ENCODE results near the gene CCR2.

CCR2 gene

DNA sequence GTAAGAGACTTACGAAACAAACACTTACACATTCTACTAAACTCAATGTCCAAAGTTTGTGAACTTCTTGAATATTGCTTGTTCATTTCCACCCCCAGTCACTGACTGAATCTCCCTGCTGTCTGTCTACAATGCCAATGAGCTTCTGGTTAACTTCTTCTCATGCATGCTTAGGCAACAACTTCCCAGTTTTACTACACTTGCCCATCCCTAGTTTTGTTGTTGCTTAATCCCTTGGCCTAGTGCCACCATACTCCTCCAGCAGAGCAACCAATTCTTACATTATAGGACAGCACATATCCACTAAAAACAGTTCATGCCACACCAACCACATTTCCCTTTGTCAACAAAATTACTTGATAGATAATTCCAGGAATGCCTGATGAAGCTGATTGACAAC is 40.9 kb upstream of the CCR2 start:
- TF ChIP-seq HIC1 (tag by site-specific recombination; IDR thresholded peaks at IDR 0.05) (no peak), ZNF701 (tag by site-specific recombination; IDR thresholded peaks at IDR 0.05) (no peak), KLF8 (tag by site-specific recombination; IDR thresholded peaks at IDR 0.05) (no peak), PRDM1 (tag by site-specific recombination; IDR thresholded peaks at IDR 0.05) (no peak), ZNF2 (tag by site-specific recombination; IDR thresholded peaks at IDR 0.05) (no peak), ZNF169 (tag by site-specific recombination; IDR thresholded peaks at IDR 0.05) (no peak), ZNF776 (tag by site-specific recombination; IDR thresholded peaks at IDR 0.05; ENCODE audit: borderline replicate concordance) (no peak), ZNF23 (tag by site-specific recombination; IDR thresholded peaks at IDR 0.05; ENCODE audit: borderline replicate concordance) (no peak), ZNF548 (tag by site-specific recombination; IDR thresholded peaks at IDR 0.05) (no peak), ZNF433 (tag by site-specific recombination; IDR thresholded peaks at IDR 0.05; ENCODE audit: low read depth) (no peak), ZNF791 (tag by site-specific recombination; IDR thresholded peaks at IDR 0.05) (no peak)
- TF ChIP-seq, protein P1, sequence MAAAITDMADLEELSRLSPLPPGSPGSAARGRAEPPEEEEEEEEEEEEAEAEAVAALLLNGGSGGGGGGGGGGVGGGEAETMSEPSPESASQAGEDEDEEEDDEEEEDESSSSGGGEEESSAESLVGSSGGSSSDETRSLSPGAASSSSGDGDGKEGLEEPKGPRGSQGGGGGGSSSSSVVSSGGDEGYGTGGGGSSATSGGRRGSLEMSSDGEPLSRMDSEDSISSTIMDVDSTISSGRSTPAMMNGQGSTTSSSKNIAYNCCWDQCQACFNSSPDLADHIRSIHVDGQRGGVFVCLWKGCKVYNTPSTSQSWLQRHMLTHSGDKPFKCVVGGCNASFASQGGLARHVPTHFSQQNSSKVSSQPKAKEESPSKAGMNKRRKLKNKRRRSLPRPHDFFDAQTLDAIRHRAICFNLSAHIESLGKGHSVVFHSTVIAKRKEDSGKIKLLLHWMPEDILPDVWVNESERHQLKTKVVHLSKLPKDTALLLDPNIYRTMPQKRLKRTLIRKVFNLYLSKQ (tag by site-specific recombination; IDR thresholded peaks at IDR 0.05; ENCODE audit: borderline replicate concordance): no peak
- Histone ChIP-seq H3K4me3 (ENCODE audit: low read depth, low read length) (no peak overlapping the region), H3K36me3 (ENCODE audit: control insufficient read depth in 2 of 2, insufficient read depth in 1 of 2, low read length in 2 of 2) (no peaks in the 10 kb centered on the region), H3K9me3 (ENCODE audit: control insufficient read depth, insufficient read depth, low read depth, low read length) (no peaks in the 10 kb centered on the region), H3K27ac (ENCODE audit: extremely low read depth, low read depth, low read length) (no peak overlapping the region), H3K4me1 (ENCODE audit: control insufficient read depth, insufficient read depth, low read length) (no peaks in the 10 kb centered on the region)
- POLR2A ChIA-PET: no interaction called here
- CTCF ChIA-PET: interaction anchor here (0.6 kb wide), 1 partner anchor 232 kb away, joined by 5 read pairs; no protein-coding TSS in a partner anchor

- H3K4me1 ChIP-seq (ENCODE audit: control insufficient read depth, insufficient read depth, low read length): no peaks in the 10 kb centered on the region
- CTCF ChIA-PET: interaction anchor here (0.6 kb wide), 1 partner anchor 595 kb away, joined by 3 read pairs; no protein-coding TSS in a partner anchor
- H3K4me3 ChIP-seq (ENCODE audit: low read depth, low read length): no peak overlapping the region
- POLR2A ChIA-PET: no interaction called here
- no peak for TF ChIP-seq ZFP37 (tag by site-specific recombination; IDR thresholded peaks at IDR 0.05)
- TF ChIP-seq SP2 (tag by site-specific recombination; IDR thresholded peaks at IDR 0.05): no peak
- TF ChIP-seq ZNF26 (tag by site-specific recombination; IDR thresholded peaks at IDR 0.05): no peak
- TF ChIP-seq GLI2 (tag by site-specific recombination; IDR thresholded peaks at IDR 0.05; ENCODE audit: borderline replicate concordance, low read depth): no peak
- no peak for TF ChIP-seq ZBTB11 (tag by site-specific recombination; conservative IDR thresholded peaks at IDR 0.05; ENCODE audit: low read depth)
- TF ChIP-seq PBX3 (CRISPR knock-in tag; IDR thresholded peaks at IDR 0.05): no peak
- TF ChIP-seq KLF10 (tag by site-specific recombination; IDR thresholded peaks at IDR 0.05): no peak
- no peak for TF ChIP-seq ZNF266 (tag by site-specific recombination; IDR thresholded peaks at IDR 0.05; ENCODE audit: low read depth)
- no peak for TF ChIP-seq GLI4 (tag by site-specific recombination; IDR thresholded peaks at IDR 0.05)
- TF ChIP-seq KLF9 (tag by site-specific recombination; IDR thresholded peaks at IDR 0.05; ENCODE audit: low read depth): no peak
- no peaks in the 10 kb centered on the region for H3K36me3 ChIP-seq (ENCODE audit: control insufficient read depth in 2 of 2, insufficient read depth in 1 of 2, low read length in 2 of 2)
- H3K9me3 ChIP-seq (ENCODE audit: control insufficient read depth, insufficient read depth, low read depth, low read length): no peaks in the 10 kb centered on the region
- H3K27ac ChIP-seq (ENCODE audit: extremely low read depth, low read depth, low read length): no peak overlapping the region
Observed at GRCh38 chr3:46314517-46314916, 39.4 kb upstream of the CCR2 start.

Data from HEK293 (cell line).